MM.1S (cell line): ENCODE measurements around the gene PRODH2.

ENCODE experiments used
- DNase-seq: peaks from one replicate; pipeline ENCODE4 v3.0.0-alpha.2; 2015
- H2AFZ ChIP-seq: fragments of 300-600 bp; sonication (generic); 2 replicates; pipeline ENCODE4 v1.6.0; 2016; ENCODE audit warnings: antibody characterized with exemption, low read length
- H3F3A ChIP-seq: fragments of 300-600 bp; sonication (generic); 2 replicates; pipeline ENCODE4 v1.6.1; 2016; ENCODE audit warnings: mild to moderate bottlenecking, antibody characterized with exemption, low read length, moderate library complexity, mixed read lengths; ENCODE audit not compliant: insufficient read depth
- H3K27ac ChIP-seq: fragments of 300-600 bp; sonication (generic); 2 replicates; pipeline ENCODE4 v1.5.1; 2016; ENCODE audit warnings: mild to moderate bottlenecking, low read length
- H3K27me3 ChIP-seq: fragments of 300-600 bp; sonication (generic); replicated peaks from 2 replicates; pipeline ENCODE4 v1.6.0; 2016; ENCODE audit warnings: low read length; ENCODE audit not compliant: insufficient read depth
- H3K36me3 ChIP-seq: fragments of 300-600 bp; sonication (generic); replicated peaks from 2 replicates; pipeline ENCODE4 v1.6.1; 2016; ENCODE audit warnings: mild to moderate bottlenecking, low read length, mixed read lengths; ENCODE audit not compliant: insufficient read depth
- H3K4me1 ChIP-seq: fragments of 300-600 bp; sonication (generic); 2 replicates; pipeline ENCODE4 v1.6.1; 2016; ENCODE audit warnings: low read length, mixed read lengths
- H3K4me2 ChIP-seq: fragments of 300-600 bp; sonication (generic); 2 replicates; pipeline ENCODE4 v1.6.0; 2016; ENCODE audit warnings: low read depth, low read length
- H3K4me3 ChIP-seq: fragments of 300-600 bp; sonication (generic); 2 replicates; pipeline ENCODE4 v1.5.1; 2016; ENCODE audit warnings: low read length, mixed read lengths
- H3K79me2 ChIP-seq: fragments of 300-600 bp; sonication (generic); 2 replicates; pipeline ENCODE4 v1.6.1; 2016; ENCODE audit warnings: mixed run types, low read length, mixed read lengths
- H3K9ac ChIP-seq: fragments of 300-600 bp; sonication (generic); 2 replicates; pipeline ENCODE4 v1.6.1; 2016; ENCODE audit warnings: low read length, mixed read lengths
- H3K9me2 ChIP-seq: fragments of 300-600 bp; sonication (generic); replicated peaks from 2 replicates; pipeline ENCODE4 v1.6.1; 2016; ENCODE audit warnings: mild to moderate bottlenecking, low read length, mixed read lengths; ENCODE audit not compliant: insufficient read depth
- H3K9me3 ChIP-seq: fragments of 300-600 bp; sonication (generic); replicated peaks from 2 replicates; pipeline ENCODE4 v1.6.1; 2016; ENCODE audit warnings: mild to moderate bottlenecking, low read length, mixed read lengths; ENCODE audit not compliant: insufficient read depth
- H4K20me1 ChIP-seq: fragments of 300-600 bp; sonication (generic); 2 replicates; pipeline ENCODE4 v1.6.1; 2016; ENCODE audit warnings: mild to moderate bottlenecking, low read length, moderate library complexity, mixed read lengths; ENCODE audit not compliant: insufficient read depth
- CTCF ChIP-seq: fragments of 300-600 bp; sonication (generic); IDR thresholded peaks from 2 replicates; pipeline ENCODE4 v1.5.1; 2016; ENCODE audit warnings: antibody characterized with exemption, low read length, mixed read lengths
- EZH2 ChIP-seq: fragments of 300-600 bp; sonication (generic); optimal IDR thresholded peaks from 2 replicates; pipeline ENCODE3; 2017; ENCODE audit warnings: low read depth, mild to moderate bottlenecking, antibody characterized with exemption, low read length, mixed read lengths
- EZH2phosphoT487 ChIP-seq: fragments of 300-600 bp; sonication (generic); IDR thresholded peaks from 2 replicates; pipeline ENCODE4 v1.6.1; 2018; ENCODE audit warnings: antibody characterized with exemption, low read length

The PRODH2 gene

GRCh38 chr19:35755131-35755549 is 57.5 kb downstream of the PRODH2 start:
- Histone ChIP-seq H3K9me2 (no peaks in the 10 kb centered on the region), H3K9ac (no peak overlapping the region), H3K4me2 (no peak overlapping the region), H4K20me1 (no peaks in the 10 kb centered on the region), H3K27me3 (no peaks in the 10 kb centered on the region), H3F3A (peaks cover 4% of the 10 kb centered on the region; the same call in 1 of the 2 replicates), H3K27ac (no peak overlapping the region), H3K79me2 (peaks cover 15% of the 10 kb centered on the region), H3K9me3 (no peaks in the 10 kb centered on the region), H3K4me3 (no peak overlapping the region), H3K4me1 (peaks cover 12% of the 10 kb centered on the region; the same call in 1 of the 2 replicates), H2AFZ (no peak overlapping the region), H3K36me3 (no peaks in the 10 kb centered on the region)
- DNase-seq: no peak
- TF ChIP-seq EZH2phosphoT487 (no peak), EZH2 (no peak), CTCF (no peak)

- H3K27ac ChIP-seq: no peak overlapping the region
- DNase-seq: no peak
- H3K9me2 ChIP-seq: no peaks in the 10 kb centered on the region
- no peak overlapping the region for H2AFZ ChIP-seq
- H4K20me1 ChIP-seq: no peaks in the 10 kb centered on the region
- H3K4me2 ChIP-seq: no peak overlapping the region
- H3K9ac ChIP-seq: no peak overlapping the region
- no peaks in the 10 kb centered on the region for H3K36me3 ChIP-seq
- H3K4me3 ChIP-seq: no peak overlapping the region
- H3K4me1 ChIP-seq: peaks cover 12% of the 10 kb centered on the region; the same call in 1 of the 2 replicates
- peaks cover 15% of the 10 kb centered on the region for H3K79me2 ChIP-seq
- no peak for TF ChIP-seq CTCF
- TF ChIP-seq EZH2: no peak
- no peak for TF ChIP-seq EZH2phosphoT487
- H3K27me3 ChIP-seq: no peaks in the 10 kb centered on the region
- H3F3A ChIP-seq: peaks cover 4% of the 10 kb centered on the region; the same call in 1 of the 2 replicates
- no peaks in the 10 kb centered on the region for H3K9me3 ChIP-seq
Measured at GRCh38 chr19:35754370-35755130, 58.1 kb downstream of the PRODH2 start.

GRCh38 chr19:35753634-35754369 is 58.8 kb downstream of the PRODH2 start:
- Histone ChIP-seq H3K9me3 (no peaks in the 10 kb centered on the region), H3K9ac (no peak overlapping the region), H3K27me3 (no peaks in the 10 kb centered on the region), H3K9me2 (no peaks in the 10 kb centered on the region), H3K79me2 (peaks cover 12% of the 10 kb centered on the region), H4K20me1 (no peaks in the 10 kb centered on the region), H3K4me1 (peaks cover 8% of the 10 kb centered on the region; the same call in 1 of the 2 replicates), H3K4me2 (no peak overlapping the region), H3K27ac (no peak overlapping the region), H3K4me3 (no peak overlapping the region), H3F3A (peaks cover 4% of the 10 kb centered on the region; the same call in 1 of the 2 replicates), H3K36me3 (no peaks in the 10 kb centered on the region), H2AFZ (no peak overlapping the region)
- no peak for TF ChIP-seq EZH2phosphoT487
- no peak for TF ChIP-seq CTCF
- no peak for DNase-seq
